PFSK-1 (cell line): Measurements from ENCODE around the gene AATF.

Experiments used
- FOXP2 ChIP-seq: optimal IDR thresholded peaks from 2 replicates; pipeline ENCODE3; 2011; ENCODE audit warnings: borderline replicate concordance, control low read depth, inconsistent platforms; ENCODE audit not compliant: insufficient read depth; ENCODE audit errors: extremely low read length, extremely low read depth
- POLR2AphosphoS5 ChIP-seq: IDR thresholded peaks from 2 replicates; pipeline ENCODE4 v1.6.1; 2012; ENCODE audit warnings: low read depth, mild to moderate bottlenecking, control low read depth, low read length, moderate library complexity
- REST ChIP-seq, 2 experiments: IDR thresholded peaks; 2 replicates each; pipeline versions ENCODE4 v1.6.1 to v1.8.0; 2011 to 2012; ENCODE audit warnings: low read depth in 2 of 2, low read length in 2 of 2, control low read depth in 1 of 2, inconsistent platforms in 1 of 2, mild to moderate bottlenecking in 1 of 2, moderate library complexity in 1 of 2; ENCODE audit not compliant: insufficient read depth in 1 of 2
- SIN3A ChIP-seq: IDR thresholded peaks from 2 replicates; pipeline ENCODE4 v1.6.1; 2012; ENCODE audit warnings: mild to moderate bottlenecking, low read length, moderate library complexity, borderline replicate concordance; ENCODE audit not compliant: insufficient read depth
- TAF1 ChIP-seq: IDR thresholded peaks from 2 replicates; pipeline ENCODE4 v1.6.1; 2012; ENCODE audit warnings: low read length, control low read depth, borderline replicate concordance; ENCODE audit not compliant: insufficient read depth

The AATF gene

DNA sequence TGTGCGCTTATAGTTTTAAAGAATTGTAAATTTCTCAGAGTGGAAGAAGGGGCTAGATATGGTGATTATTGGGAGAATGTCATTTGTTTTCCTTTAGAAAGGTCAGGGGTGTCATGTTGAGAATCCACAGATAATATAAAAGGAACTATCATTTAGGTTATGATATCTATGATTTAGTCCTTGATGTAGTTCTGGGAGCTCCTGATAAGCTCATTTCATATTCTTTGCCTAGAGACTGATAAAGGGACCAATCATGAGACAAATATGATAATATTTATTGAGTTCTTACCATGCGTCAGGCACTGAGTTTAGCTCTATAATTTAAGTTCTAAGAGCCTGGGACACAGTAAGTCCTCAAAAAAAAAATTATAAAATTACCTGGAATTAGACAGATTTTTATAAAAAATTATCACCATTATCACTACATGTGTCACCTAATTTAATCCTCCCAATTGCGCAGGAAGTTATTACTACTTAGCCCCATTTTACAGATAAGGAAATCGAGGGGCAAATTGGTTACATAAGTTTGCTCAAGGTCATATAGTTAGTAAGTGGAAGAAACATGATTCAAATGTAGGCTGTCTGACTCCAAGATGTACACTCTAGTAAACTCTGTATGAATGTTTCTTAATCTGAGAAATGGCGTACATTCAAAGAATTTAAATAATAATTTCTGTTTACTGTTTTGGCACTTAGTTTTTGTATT lies 2.5 kb downstream of the AATF start:
- TF ChIP-seq REST (IDR thresholded peaks at IDR 0.05; ENCODE audit: insufficient read depth in 1 of 2, low read depth in 2 of 2, low read length in 2 of 2): no peak
- no peak for TF ChIP-seq FOXP2
- TF ChIP-seq TAF1: no peak
- TF ChIP-seq POLR2AphosphoS5: no peak
- no peak for TF ChIP-seq SIN3A

GRCh38 chr17:36971508-36971907 lies 22.8 kb downstream of the AATF start:
- TF ChIP-seq FOXP2 (no peak), POLR2AphosphoS5 (no peak), TAF1 (no peak), SIN3A (no peak), REST (IDR thresholded peaks at IDR 0.05; ENCODE audit: insufficient read depth in 1 of 2, low read depth in 2 of 2, low read length in 2 of 2) (no peak)

DNA sequence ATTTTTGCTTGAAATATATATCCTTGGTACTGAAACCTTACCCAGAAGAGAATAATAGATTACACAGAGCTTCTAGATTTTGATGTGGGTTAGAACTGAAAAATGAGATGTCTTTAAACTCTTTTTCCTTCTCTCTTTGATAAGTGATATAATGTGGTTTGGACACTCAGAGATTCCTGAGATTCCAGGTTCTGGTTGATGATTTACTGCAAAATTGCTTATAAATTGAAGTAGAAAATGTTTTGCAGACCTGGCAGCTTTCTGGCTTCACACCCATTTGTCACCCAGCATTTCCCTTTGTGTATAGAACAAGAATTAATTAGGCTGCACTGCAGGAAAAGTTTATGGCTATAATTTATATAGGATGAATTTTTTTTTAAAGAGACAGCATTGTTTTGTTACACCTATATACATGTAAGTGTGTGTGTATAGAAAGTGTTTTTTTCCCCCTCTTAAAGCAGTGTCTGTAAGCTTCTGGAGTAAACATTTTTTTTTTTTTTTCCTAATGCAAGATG lies 23.5 kb downstream of the AATF start:
- TF ChIP-seq SIN3A (no peak), TAF1 (no peak), POLR2AphosphoS5 (no peak), FOXP2 (no peak), REST (IDR thresholded peaks at IDR 0.05; ENCODE audit: insufficient read depth in 1 of 2, low read depth in 2 of 2, low read length in 2 of 2) (no peak)

DNA sequence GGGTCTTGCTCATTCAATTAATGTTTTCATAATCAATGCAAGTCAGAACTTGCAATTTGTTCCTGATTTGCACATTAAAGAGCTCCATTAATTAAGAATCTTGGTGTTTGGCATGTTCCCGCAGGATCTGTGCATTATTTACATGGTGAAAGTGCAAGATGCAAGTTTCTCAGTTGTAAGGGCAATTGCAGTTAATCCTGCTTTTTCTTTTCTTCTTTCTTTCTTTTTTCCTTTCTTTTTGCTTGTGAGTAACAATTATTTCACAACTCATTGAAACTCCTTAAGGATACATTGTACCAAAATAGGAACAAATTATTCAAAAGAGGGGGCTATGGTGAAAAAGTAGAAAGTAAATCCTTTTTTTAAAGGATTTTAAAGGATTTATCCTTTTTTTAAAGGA lies 24.2 kb downstream of the AATF start:
- no peak for TF ChIP-seq REST (IDR thresholded peaks at IDR 0.05; ENCODE audit: insufficient read depth in 1 of 2, low read depth in 2 of 2, low read length in 2 of 2)

GRCh38 chr17:36975922-36976515 lies 27.3 kb downstream of the AATF start:
- TF ChIP-seq TAF1: no peak
- no peak for TF ChIP-seq POLR2AphosphoS5
- TF ChIP-seq SIN3A: no peak
- TF ChIP-seq FOXP2: no peak
- no peak for TF ChIP-seq REST (IDR thresholded peaks at IDR 0.05; ENCODE audit: insufficient read depth in 1 of 2, low read depth in 2 of 2, low read length in 2 of 2)
